ENCODE results near the gene FAF1.

- TF ChIP-seq CTCF (IDR thresholded peaks at IDR 0.05) (no peak), POLR2A (IDR thresholded peaks at IDR 0.05; ENCODE audit: low read depth) (no peak), EP300 (IDR thresholded peaks at IDR 0.05) (no peak), POLR2AphosphoS5 (IDR thresholded peaks at IDR 0.05) (no peak)
These were observed 471.2 kb downstream of the FAF1 start for GRCh38 chr1:50488876-50489275.

Data from esophagus muscularis mucosa (tissue), 4 donors.